HG02610 (cell line): ENCODE results near the gene MYRF.

Experiments used
- ATAC-seq: cut with Tn5 transposase; IDR thresholded peaks from one replicate; pipeline ENCODE4 v1.9.1; 2021; ENCODE audit warnings: mild to moderate bottlenecking, moderate library complexity; ENCODE audit not compliant: unreplicated experiment

The MYRF gene

DNA sequence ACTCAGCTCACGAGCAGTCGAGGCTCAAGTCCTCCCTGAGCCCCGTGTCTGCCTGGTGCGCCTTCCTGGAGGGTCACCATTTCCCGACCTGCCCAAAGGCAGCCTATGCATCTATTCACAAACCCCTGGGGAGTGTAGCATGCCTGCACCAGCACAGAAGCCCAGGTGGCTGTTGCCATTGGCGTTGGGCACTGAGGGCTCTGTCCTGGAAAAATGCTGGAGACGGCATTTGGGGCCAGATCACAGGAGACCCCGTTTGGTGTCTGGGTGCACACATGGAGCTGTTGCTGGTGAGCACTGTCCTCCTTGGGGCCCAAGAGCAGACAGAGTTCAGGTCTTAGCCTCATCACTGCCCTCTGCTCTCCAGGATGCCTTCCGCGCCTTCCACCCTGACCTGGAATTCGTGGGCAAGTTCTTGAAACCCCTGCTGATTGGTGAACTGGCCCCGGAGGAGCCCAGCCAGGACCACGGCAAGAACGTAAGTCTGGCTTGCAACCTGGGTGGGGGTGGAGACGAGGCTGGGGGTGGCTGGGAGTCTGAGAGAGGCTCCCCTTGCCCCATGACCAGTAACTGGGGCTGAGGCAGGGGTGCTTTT is 85.1 kb downstream of the MYRF start:
- ATAC-seq: no peak
